ENCODE data around the gene ACSS3.

Gene ACSS3

DNA sequence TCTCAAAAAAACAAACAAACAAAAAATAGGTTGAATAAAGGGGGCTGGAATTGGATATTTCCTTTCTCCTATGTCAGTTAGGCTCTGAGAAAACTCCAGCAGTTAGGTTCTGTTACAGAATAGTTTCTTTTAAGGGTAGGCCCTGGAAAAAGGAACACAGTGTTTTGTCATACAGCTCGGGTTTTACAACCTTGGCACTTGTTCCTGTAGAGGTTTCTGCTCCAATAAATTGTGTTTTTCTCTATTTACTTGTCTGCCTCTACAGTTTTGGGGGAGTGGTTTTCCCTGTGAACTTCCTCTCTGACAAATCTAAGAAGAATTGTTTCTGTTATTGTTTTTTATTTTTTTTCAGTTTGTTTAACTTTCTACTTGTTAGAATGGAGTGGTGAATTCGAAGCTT lies 167.6 kb downstream of the ACSS3 start:
- DNase-seq: no peak

DNA sequence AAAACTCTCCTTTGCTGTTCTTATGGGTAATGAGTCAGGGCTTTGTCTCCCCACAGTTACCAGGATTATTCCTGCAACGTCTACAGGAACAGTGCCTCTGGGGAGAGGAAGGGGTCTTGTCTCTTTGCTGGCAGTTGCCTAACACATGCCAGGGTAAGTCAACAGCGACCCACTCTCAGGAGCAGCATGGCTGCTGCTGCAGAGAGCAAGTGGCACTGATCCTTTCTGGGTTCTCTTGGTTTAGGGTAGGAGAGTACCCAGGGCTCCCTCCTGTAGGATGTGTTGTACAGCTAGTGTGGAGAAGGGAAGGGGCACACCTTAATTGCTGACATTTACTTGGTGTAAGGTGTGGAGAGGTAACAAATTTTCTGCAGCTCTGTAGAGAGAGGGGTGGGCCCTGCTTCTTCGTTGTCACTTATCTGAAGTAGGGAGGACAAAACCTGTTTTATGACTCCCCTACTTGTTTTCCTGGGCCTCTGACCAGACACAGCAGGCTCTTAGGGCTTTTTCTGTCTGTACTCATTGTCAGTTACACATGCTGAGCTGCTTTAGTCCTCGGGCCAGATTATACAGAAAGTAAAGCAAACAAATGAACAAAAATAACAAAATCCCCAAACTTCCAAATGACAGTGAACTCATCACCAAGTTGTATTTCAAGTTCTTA lies 168.2 kb downstream of the ACSS3 start:
- no peak for DNase-seq

DNA sequence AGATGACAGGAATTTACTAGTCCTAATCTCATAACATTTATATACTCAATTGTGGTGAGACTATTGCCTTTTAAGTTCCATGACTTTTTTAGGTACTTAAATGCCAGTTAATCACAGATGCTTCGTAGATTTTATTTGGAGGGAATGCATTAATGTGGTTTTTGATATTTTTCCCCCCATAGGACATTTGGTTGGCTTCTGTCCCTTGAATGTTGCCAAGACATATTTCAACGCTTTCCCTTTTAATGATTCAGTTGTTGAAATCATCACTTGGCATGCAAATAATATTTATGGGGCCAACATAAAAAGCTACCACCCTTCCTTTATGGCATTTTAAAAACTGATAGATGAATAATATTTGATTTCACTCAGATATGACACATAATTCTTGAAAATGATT lies 172.1 kb downstream of the ACSS3 start:
- no peak for DNase-seq

DNA sequence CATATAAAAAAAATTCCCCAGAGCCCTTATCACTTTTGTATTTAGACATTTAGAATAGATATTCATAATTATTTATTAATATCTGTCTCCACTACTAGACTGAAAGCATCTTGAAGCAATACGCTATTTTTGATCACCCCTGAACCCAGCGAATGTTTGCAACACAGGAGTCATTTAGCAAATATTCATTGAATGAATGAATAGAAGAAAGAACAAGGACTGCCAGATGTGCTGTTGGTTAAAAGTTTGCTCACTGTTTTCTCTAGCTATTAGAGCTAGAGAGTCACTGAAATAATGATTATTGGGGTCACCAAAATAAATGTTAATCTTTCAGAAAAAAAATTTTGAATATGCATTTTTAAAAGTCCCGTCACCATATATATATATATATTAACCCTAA lies 174.3 kb downstream of the ACSS3 start:
- DNase-seq: no peak

DNA sequence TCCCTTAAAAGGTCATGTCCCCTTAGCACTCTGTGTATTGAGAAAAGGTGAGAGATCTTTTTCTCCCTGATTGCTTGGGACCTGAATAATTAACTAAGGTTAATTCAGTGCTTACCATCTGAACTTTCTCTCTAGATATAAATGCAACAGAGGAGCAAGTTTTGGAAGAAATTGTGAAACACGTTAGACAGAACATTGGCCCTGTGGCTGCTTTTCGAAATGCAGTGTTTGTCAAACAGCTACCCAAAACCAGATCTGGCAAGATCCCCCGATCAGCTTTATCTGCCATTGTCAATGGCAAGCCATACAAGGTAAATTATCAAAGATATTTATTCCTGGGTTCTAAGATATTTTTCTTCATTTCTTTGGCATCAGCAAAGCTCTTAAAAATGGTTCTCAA lies 175.5 kb downstream of the ACSS3 start:
- no peak for DNase-seq

DNA sequence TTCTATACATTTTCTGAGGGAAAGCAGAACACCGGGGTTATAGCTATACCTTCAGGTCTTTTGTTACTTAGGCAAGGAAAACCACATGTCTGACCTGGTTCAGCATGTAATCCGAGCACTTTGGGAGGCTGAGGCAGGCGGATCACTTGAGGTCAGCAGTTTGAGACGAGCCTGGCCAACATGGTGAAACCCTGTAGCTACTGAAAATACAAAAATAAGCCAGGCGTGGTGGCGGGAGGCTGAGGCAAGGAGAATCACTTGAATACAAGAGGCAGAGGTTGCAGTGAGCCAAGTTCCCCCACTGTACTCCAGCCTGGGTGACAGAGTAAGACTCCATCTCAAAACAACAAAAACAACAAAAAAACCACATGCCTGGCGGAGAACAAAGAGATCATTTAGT lies 177.6 kb downstream of the ACSS3 start:
- DNase-seq: no peak

DNA sequence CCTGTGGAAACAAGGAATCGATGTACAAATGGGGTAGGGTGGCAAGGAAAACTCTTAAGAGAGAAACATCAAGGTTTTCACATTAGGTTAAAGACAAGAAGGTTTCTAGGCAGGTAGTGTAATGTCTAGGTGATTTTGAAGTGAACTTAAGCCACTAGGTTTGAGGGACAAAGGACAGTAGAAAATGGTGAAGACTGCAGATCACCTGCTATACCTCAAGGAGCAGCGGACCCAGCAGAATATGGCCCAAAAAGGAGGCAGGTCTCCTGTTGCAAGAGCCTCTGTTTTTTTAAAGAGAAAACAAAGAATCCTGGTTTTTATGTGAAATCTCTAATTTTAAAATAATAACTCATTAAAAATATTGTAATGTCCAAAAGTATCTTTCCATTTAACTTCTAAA lies 178.1 kb downstream of the ACSS3 start:
- no peak for DNase-seq

DNA sequence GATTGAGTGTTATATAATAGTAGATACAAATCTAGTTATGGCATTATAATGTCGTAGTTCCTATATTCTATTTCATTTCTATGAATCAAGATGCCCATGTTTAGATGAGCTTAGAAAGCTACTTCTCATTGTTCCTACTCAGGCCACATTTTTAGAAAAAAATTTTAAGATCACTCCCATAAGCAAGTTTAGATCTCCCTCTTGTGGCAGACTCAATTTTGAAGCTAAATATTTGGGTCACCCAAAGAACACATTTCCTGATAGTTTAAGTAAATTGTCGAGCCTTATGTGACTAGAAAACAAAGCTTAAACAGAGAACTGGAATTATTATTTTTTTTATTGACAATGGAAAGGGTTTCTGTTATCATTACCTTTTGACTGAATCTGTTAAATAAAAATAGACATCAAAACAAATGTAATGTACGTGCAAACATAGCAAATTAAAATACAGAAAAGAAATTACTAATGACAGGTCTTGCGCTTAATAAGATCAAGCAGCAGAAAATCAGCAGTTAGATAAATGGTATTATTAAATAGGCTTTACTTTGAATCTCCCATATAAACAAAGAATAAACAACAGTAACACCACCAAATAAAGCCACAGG lies 180.2 kb downstream of the ACSS3 start:
- DNase-seq: peak; percentile 23

DNA sequence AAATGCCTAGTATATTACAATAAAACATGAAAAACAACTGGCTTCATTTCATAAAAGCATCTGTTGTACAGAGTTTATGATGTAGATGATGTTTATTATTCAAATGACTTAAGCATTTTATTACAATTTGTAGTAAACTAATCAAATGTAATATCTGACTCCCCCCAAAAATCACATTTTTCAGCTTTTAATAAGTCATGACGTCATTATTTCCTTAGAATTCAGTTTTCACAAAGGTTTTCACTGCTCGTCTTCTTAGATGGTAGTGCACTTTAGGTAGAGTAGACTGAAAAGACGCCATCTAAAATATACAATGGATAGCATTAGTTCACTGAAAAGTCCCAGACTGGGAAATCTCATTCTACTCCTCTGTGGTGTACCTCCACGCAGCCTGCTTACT lies 181.5 kb downstream of the ACSS3 start:
- no peak for DNase-seq

DNA sequence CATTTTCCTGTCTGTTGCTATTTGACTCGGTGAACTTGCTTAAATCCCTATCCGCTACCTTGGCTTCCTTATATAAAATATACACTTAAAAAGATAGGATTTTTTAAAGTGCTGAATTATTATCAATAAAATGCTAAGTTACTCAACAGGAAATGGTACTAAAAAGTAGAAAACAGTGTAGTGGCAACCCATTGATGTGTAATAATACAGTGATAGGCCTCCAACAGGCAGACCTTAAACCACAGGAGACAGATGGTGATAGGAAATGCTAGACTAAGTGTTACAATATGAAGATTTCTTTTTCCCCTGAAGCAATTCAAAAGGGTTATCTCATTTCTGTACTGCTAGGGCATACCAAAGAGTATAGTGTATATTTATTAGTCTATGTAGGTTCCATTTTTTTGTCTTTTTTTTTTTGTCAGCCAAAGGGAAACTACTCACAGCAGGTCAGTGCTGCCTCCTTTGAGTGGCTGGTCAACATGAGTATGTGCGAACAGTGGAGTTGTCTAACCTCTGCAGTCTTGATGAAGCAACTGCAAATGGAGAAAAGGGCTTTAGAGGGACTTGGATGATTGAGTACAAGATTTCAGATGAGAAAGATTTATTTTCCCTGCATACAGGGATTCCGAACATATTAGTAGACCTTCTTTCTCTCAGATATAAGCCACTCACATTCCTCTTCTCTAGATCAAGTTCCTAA lies 183.8 kb downstream of the ACSS3 start:
- DNase-seq: no peak

DNA sequence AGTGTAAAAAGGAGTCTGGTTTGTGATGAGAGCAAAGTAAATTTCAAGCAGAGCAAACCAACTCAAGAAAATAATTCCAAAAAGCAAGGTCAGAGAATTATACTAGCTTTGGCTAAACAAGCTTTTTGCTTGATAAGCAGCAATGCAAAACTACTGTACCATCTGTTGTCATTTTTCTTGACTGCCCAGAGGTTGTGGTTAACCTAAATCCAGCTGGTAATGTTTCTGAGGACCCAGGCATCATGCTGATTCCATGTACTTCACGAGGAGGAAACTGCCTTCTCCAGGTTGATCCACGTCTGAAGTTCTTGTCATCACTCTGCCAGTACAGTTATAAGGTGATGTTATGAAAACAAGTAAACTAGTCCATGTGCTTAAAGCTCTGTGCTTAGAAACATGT lies 185.2 kb downstream of the ACSS3 start:
- no peak for DNase-seq

DNA sequence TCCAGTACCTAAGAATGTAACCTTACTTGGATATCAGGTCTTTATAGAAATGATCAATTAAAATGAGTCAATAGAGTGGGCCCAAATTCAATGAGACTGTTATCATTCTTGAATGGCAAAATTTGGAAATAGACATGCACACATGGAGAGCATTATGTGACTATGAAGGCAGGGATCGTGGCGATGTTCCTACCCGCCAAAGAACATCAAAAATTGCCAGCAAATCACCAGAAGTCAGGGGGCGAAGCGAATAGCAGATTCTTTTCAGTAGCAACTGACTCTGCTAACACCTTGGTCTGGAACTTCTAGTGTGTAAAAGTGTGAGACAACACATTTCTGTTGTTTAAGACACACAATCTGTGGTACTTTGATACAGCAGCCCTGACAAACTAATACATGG lies 192.5 kb downstream of the ACSS3 start:
- no peak for DNase-seq

DNA sequence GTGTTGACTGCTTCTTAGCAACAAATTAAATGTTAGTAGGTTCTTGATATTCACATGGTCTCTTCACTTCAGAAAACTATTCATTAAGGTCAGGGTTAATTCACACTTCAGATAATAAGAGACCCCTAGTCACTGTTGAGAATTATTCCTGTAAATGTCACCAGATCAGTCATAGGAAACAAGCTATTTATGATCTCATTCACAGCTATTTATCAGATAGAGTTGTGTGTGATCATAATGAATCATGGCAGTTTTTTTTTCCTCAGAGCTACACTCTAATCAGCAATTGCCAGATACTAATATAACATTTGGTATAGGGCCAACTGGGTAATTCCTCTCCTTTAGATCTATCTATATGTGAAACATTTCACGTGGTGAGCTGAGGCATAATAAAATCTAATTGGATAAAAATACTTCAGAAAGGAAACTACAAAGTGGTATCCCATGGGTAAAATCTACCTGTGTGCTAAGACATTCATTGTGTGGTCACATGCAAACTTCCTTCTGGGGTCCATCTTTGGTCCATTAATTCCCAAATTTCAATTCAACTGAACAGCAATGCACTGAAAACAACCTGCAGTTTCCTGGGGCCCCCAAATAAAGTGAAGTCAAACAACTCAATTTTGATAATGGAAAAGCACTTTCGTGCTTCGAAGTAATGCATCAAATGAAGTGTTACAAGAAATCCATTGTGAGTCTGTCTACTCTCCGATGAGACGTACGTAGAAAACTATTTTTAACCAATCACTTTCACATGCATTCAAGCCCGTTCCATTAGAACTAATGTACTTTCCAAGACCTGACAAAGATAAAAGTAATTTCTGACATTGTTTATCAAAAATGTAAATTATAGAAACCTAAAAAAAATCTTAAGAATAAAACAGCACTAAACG lies 197.0 kb downstream of the ACSS3 start:
- peak; percentile 2 for DNase-seq

DNA sequence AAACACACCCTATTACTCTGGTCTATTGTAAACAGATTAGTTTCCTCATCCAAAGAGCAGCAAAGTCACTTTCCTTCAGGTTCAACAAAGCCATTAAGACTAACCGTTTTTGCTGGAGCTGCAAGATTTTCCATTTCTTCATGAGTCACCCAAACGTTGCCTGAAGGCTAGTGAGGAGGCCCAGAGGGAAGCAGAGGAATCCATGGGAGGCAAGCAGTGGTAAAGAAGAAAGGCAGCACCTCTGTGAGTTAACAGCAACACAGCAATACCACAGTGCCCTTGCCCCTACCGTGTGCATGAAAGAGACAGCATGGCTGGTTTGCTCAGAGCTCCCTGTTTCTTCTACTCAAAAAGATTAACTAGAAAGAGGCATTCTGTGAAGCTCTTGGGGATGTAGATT lies 206.3 kb downstream of the ACSS3 start:
- DNase-seq: no peak

DNA sequence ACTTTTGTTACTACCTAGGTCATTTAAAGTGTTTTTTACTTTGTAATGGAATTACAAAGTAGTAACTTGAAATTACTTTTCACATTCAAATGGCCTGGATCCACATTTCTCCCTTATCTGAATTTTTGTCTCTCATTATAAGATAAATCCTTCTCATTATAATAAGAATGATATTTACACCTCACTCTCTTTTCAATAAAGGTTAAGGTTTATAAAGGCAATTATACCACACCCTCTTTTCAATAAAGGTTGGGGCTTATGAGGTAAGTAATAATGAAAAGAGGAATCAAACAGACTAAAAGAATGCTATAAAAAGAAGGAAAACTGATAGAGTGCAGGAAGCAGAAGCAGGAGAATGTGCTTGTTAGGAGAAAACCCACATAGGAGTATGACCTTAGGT lies 210.8 kb downstream of the ACSS3 start:
- DNase-seq: no peak

DNA sequence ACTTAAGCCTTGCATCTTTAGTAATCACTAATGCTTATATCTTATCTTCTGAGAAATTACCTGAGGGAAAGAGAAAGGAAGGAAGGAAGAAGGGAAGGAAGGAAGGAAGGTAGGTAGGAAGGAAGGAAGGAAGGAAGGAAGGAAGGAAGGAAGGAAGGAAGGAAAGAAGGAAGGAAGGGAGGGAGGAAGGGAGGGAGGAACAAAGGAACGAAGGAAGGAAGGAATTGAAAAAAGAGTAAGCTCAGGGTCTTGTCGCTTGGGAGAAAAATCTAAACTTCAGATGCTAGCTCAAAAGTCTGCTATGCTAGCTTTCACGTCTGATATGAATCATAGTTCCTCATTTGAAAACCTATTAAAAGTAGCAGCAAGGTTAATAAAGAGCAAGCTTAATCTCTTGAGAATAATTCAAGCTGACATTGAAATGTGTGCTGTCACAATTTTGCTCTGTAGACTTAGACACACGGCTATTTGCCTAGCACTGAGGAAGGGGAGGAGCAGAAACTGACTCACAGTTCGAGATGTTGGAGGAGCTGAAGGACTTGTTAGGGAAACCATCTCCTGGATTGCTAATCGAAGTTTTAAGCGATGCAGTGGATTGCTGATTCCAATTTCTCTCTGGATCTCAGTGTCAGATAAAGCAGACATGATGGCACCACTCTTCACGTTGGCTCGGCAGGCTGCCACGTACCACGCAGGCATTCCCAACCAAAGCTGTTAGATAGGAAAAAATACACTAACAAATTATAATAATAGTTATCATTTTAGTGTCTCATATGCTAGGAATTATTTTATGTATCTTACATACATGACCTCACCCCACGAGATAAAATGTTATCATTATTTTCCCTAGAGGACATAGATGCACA lies 216.7 kb downstream of the ACSS3 start:
- no peak for DNase-seq

DNA sequence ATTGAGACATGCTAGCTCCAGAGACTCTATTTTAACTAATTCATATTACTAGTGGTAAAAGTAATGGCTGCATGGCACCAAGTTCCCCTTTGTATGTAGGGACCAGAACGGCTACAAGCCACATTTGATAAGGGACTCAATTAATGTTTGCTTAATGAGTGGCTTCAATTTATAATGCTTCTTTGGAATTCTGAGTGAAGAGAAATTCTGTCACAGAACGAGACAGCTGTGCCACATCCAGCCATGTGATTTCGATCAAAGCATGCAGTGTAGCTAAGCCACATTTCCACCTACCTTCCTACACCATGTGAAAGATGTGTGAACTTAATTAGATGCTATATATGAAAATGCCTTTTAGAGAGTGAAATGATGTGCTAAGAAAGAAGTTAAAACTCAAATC lies 217.4 kb downstream of the ACSS3 start:
- no peak for DNase-seq

DNA sequence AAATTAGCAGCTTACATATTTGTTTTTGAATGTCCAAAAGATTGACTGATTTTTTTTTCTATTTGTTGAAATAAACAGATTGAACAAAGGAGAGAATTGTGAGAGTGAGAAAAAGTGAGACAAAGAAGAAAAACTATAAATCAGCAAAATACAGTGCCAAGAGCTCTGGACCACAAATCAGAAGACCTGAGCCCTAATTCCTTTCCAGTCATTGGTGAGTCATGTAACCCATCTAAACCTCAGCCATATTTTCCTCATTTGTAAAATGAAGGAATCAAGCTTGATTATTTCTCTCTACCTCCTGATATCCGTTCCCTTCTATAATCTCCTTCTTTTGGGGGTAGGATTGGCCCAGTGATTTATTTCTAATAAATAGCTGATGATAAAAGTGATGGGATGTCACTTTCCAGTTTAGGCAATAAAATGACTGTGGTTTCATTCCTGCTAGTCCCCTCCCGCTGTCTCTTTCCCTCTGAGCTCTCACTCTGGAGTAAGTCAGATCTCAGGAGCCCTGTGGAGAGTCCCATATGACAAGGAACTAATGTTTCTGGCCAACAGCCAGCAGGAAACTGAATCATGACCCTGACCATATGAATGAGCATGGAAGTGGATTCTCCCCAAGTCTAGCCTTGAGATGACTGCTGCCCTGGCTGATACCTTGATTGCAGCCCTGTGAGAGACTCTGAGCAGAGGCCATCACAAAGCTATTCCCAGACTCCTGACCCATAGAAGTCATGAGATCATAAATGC lies 218.9 kb downstream of the ACSS3 start:
- DNase-seq: no peak

DNA sequence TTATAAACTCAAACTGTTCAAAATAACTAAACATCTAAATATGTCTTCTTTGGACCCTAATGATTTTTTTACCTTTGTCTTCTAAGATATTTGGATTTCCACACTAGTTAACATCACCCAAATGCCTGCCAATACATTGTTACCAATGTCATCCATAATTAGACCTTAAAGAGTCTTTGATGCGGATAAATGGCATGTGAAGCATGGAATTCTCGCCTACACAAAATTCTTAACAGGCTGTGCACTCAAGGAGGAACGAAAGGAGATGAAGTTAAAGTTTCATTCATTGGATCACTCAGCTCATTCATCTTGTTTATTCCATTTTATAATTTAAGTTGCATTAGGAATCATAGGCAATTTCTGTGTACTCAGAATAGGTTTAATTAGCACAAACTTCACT lies 219.7 kb downstream of the ACSS3 start:
- no peak for DNase-seq

DNA sequence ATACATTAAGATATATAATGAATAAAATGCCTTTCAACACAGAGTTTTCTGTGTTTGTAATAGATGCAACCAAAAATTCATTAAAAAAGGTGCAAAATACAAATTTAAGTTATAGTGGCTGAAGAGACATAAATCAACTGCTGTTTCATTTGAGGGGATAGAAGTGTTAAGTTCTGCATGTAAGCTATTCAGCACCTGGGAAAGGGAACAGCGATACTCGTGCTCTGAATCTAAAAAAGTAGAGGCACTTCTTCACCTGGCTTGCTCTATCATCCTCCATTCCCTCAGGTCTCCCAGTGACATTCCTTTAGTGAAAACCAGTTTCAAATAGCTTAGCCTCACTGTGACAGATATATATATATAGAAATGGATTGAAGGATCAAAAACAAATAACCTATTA lies 222.6 kb downstream of the ACSS3 start:
- no peak for DNase-seq

DNA sequence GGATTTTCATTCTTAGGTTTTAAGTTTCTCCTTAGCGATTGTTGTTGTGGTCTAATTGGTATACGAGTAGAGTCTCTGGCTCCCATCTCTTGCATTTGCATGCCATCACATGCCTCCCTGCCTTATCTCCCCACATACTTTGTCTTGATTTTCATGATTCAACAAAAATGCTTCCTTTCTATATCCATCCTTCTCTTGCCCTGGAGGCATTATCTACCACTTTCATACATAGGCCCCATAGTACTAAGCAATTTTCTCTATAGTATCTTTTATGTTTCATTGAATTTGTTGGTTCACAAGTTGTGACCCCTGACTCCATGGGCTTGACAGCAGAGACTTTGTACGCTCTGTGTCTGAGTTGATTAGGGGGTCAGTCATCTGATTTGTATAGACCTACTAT lies 226.1 kb downstream of the ACSS3 start:
- DNase-seq: no peak

Data from hematopoietic multipotent progenitor cell treated with erythropoietin and hydrocortisone succinate and interleukin-3 and kit ligand, for 8 days (in vitro differentiated cells).